Hindlimb muscle (tissue), 1 donor: ENCODE data around the gene PIGU. TPM values are rescaled to one million over a fixed set of nuclear protein-coding genes. Genes with fewer than 3 reads are reported as not detected.
"Not testable (repeated sequence)": the region's sequence is repeated elsewhere in the genome, so short reads cannot be mapped to it uniquely, and the experiment has no call there.

ENCODE experiments used
- DNase-seq: peaks from one replicate; pipeline ENCODE4 v3.0.0-alpha.2; 2013
- polyA plus RNA-seq: library from polyadenylated mRNA; unstranded; fragments of 120-200 nt; gene quantifications from one replicate; pipeline ENCODE4 v1.2.1, GENCODE V29; 2013; ENCODE audit not compliant: insufficient read length

The PIGU gene
- polyA plus RNA-seq, 1 donor, result 21.9 TPM

DNA sequence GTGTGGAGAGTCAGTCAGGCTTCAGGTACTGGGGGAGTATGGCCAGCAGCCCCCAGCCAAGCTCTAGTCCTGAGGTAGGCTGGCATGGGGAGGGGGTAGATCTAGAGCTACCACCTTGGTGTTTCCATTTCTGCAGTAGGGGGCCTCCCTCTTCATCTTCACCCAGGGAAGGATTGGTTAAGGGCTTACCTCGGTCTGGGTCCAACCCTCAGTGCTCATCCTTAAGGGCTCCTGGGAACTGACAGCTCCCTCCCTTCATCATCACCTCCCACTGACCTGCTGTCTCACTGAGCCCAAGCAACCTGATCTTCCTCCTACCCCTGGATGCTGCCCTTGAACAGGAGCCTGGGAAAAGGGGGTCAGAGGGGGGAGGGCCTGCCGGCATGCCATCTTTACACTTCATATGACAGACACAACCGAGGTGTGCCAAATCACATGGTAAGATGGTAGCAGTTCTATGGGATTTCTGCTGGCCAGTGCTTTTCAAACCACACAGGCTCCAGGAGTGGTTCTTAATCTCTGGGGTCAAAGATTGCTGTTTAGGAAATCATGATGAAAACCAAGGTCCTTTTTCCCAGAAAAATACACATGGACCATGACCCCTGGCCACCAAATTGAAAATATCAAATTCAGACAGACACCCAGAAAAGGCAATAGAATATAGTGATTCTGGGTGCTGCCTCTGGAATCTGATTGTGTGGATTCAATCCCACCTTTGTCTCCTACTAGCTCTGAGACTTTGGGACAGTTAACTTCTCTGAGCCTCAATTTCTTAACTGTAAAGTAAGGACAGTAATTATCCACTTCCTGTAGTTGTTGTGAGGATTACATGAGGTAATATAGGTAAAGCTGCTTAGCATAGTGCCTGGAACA lies 30.3 kb upstream of the PIGU start:
- DNase-seq, result no peak

DNA sequence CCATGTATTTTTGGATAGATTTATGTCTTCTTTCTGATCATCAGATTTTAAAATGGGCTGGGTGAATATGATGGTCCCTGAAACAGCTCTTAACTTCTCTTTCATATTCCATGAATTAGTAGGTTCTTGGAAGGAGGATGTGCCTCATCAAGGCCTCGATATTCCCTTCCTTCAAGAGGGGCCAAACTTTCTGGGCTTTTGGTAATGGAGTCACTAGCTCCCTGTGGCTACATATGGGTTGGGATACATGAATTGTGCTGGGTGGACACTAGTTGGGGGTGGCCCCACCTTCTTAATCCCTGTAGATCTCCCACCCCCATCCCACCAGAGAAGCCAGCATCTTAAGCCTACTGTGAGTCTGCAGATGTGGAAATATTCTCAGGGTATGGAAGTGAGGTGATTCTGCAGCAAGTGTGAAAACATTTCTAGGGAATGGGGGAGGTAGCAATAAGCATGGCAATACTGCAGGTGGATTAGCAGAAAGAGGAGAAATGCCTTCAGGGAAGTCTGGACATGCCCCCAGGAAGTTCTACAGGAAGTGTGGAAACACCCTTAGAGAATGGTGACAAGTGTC lies 29.5 kb upstream of the PIGU start:
- no peak for DNase-seq

DNA sequence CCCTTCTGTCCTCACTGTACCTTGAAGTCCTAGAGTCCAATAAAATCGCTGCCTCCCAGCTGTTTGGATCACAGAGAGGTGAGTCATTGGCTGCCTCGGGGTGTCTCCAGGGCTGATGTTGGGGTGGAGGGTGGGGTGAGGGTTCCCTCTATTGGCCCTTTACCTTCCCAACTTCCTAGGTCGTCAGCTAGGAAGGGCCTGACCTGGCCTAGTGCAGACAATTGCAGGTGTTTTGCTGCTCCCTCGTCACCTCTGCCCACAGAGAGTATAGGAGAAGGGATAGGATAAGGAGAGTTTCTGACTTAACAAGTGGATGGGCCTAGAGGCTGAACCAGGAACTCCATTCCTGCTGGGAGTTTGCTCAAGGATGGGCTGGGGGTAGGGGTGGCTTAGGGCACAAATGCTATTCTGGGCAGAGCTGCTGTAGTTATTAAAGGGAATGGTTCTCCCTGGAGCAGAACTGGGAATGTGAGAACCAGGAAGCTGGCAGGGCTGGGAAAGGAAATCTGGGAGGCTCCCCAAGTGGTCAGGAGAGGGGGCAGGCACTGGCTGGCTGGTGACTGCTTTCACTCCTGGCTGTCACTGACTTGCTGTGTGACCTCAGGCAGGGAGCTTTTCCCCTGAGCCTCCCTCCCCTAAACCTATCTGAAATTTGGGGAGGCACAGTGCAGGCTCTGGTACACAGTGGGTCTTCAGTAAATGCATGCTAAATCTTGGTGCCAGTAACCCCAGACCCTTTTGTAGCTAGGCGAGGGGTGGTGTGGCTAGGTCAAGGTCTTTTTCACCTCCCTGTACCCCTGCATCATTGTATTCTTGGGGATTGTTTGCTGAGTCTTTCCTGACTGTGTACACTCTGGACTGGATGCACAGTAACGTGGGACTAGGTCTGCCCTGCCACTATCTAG lies 28.8 kb upstream of the PIGU start:
- no peak for DNase-seq

DNA sequence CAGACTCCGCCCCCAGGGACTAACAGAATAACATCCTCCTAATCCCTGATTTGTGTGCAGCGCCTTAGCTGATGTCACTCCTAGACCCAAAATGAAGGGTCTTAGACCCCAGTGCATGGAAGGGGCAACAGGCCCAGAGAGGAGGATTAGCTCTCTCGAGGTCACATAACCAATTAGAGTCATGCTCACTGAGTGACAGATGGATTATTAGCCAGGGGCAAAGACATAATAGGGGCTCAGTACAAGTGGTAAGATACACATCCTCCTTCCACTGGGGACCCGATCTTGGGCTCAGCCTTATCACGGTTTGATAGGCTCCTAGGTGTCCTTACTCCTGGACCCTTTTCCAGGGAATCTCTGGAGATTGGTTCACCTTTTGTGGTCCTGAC lies 28.1 kb upstream of the PIGU start:
- no peak for DNase-seq

DNA sequence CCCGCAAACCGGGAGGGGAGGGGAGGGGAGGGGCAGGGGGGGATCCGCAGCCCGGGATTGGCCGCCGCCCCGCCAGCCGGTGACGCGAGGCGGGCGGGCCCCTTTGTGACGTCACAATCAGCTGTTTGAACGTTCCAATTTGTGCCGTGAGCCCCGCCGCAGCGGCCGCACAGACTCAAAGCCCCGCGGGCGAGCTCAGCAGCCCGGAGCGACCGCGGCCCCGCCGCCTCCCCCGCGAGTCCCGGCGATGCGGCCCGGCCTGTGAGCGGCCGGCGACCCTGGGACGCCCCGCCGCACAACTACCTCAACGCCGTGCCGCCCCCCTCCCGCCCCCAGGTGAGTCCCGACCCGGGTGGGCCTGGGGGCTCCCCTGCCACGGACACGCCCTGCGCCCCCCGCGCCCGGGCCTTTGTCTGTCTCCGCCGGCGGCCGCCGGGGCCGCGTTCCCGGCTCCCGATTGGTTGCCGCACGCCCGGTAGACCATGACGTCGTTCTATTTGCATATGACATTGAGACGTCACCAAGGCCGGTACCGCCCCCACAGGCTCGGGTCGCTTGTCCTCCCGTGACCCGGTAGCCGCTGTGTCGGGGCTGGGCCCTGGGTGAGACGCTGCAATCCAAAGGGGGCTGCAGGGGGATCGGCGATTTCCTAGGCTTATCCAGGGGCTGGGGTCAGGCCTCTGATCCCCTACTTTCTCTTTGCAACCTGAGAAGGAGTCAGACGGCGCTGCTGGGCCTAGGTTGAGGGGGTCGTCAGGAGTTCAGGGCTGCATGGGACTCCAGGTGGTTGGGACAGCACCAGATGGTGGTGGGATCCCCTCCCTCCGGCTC lies 27.5 kb upstream of the PIGU start, which contains the start of gene TP53INP2:
Gene TP53INP2, plus strand, starts transcription at position 168 of the 831 bp plus-strand sequence. CDS start 4,396 bp downstream, outside the sequence.
- DNase-seq, result peak; percentile 86

DNA sequence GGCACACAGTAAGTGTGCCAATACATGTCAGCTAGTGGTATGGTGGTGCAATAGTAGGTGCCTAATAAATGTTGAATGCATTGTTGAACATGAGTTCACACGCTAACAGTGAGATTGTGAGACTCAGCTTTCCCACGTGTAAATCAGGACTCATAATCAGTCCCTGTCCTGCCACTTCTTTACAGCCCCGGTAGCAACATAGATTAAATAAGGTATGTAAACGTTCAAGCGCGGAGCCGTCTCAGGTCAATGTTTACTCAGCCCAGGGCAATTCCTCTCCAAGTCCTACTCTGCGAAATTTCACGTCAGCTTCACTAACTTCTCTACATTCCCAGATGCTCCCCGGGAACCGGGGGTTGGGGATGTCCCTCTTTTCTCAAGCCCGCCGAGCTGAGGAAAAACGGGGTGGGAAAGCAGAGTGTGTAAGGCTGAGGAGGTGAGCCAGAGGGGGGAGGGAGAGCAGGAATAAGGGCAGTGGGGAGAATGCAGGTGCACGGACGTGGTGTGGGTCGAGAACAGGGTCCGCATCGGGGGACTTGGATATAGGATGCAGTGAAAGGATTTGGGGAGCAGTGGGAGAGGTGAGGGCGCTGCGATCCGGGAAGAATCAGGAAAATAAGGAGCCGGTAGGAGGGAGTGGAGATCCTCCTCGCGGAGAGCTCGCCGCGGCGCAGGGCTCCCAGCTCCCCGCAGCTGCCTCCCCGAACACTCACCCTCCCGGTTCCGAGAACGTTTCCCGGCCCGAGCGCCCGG lies 26.7 kb upstream of the PIGU start:
- DNase-seq, result peak; percentile 36

DNA sequence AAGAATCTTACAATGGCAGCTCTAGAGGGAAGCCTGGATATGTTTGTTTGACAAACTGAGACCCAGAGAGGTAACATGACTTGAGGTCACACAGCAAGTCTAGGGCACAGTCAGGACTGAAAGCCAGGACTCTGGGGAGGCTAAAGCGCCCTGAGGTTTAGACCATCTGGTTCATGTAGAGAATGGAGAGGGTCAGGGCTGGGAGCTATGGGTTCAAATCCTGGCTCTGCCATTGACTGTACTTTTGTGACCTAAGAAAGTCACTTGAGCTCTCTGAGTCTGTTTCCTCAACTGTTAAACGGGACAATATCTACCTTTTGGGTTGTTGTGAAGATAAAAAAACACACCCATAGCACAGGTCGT lies 26.1 kb upstream of the PIGU start:
- DNase-seq, result no peak

DNA sequence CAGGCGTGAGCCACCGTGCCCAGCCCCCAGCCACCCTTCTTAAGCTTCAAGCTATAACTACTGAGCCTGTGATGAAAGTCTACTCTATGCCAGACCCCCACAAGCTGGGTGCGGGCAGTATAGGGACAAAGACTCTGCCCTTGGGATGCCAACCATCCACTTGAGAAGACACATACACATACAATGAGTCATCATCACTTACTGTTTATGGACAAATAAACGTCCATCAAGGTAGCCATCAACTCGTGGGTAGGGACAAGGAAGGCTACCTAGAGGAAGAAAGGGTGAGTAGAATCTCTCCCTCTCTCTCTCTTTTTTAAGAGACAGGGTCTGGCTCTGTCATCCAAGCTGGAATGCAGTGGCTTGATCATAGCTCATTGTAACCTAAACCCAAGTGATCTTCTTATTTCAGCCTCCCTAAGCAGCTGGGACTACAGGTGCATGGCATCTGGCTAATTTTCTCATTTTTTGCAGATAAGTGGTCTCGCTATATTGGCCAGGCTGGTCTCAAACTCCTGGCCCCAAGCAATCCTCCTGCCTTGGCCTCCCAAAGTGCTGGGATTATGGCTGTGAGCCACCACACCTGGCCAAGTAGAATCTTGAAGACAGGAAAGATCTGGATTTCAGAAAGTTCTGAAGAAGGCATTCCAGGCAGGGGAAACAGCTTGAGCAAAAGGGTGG lies 24.7 kb upstream of the PIGU start:
- DNase-seq, result no peak

DNA sequence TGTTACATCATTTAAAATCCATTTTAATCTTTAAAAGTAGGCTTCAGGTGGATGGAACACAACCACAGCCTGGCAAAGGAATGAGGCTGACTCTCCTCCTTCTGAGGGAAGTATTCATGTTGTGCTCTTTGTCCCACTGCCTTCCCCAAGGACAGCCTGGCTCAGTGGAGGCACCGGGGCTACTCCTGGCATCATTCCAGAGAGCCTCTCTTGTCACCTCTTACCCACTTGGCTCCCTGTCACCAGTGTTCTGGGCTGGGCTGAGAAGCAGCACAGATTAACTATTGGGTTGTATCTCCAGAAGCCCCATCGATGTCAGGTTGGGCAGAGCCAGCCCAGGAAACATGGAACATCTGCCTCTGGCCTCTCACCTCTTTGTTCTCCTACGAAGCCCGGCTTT lies 16.5 kb upstream of the PIGU start:
- DNase-seq, result no peak

DNA sequence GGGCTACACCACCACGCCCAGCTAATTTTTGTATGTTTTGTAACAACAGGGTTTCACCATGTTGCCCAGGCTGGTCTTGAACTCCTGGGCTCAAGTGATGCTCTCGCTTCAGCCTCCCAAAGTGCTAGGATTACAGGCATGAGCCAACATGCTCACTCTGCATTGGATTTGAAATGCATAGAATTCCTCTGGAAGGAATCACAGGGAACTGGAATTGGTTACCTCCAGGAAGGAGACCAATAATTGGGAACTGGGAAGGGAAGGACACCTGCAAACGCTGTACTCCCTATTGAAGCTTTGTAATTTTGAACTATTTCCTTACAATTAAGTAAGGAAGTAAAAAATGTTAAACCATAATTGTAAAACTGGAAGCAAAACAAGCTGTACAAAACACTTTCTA lies 14.9 kb upstream of the PIGU start:
- no peak for DNase-seq

DNA sequence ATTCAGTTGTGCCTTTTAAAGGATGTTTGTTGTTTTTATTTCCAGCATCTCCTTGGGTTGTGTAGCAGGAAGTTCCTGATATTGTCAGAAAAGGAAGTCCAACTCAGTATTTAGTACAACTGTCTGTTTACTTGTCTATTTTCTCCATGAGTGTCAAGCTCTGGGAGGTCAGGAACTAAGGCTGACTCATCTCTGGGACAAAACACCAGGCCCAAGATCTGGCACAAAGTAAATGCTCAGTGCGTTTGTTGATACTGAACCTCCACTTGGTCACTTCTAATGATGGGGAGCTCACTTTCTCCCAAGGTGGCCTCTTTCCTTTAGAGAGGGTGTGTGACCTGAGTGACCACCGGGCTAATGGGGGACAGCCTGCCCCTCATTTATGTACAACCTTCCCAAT lies 12.6 kb upstream of the PIGU start:
- DNase-seq, result no peak

DNA sequence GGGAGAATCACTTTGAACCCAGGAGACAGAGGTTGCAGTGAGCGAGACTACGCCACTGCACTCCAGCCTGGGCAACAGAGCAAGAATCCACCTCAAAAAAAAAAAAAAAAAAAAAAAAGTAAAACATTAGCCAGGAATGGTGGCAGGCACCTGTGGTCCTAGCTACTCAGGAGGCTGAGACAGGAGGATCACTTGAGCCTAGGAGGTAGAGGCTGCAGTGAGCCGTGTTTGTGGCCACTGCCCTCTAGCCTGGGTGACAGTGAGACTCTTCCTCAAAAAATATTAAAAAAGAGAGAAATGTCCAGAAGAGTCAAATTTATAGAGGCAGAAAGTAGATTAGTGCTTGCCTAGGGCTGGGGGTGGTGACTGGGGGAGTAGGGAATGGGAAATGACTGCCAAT lies 6.8 kb upstream of the PIGU start:
- DNase-seq, result no peak

DNA sequence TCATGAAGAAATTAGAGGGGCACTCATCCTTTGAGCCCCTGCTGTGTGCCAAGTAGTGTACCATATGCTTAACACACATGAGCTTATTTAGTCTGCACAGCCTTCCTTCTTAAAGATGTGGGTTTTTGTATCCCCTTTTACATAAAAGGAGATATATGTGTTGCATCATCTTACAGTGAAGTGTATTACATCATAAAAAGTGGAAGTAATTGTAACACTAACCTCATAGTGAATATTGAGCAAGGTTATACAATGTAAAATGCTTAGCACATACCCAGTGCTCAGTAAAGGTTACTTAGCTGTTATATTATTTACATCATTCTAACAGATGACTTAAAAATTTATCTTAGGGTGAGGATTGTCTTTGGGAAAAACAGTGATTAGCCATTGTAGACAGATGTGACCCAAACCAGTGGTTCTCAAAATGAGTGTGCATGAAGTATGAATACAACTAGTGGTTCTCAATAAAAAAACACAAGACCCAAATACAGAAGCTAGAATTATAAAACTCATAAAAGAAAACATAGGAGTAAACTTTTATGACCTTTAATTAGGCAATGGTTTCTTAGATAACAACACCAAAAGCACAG lies 3.8 kb upstream of the PIGU start:
- no peak for DNase-seq

DNA sequence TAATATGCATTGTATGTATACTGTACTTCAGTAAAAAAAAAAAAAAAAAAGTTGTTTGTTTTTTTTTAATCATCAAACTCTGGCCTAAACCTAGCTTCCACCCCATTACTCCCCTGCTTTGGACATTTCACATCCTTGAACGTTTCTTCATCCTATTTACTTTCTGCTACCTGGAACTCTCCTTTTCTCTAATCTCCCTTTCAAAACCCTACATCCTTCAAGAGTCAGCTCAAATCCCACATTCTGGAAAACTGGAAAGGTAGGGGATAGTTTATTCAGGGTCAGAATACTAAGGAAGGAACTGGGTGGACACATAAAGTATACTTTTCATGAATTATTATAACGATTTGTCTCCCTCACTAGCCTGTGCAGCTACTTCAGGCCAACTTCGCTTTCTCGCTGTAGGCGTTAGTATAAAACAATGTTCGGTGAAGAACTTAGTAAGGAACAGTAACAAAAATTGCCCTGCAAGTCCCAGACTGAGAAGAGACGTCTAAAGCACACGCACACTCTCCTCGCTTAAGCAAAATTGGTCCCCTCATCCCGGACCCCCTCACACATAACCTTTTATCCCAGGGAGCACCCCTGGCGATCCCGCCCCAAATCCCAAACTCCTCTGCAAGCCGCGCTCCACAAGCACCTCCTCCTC lies 775 bp downstream of the PIGU start:
- peak; percentile 45 for DNase-seq

DNA sequence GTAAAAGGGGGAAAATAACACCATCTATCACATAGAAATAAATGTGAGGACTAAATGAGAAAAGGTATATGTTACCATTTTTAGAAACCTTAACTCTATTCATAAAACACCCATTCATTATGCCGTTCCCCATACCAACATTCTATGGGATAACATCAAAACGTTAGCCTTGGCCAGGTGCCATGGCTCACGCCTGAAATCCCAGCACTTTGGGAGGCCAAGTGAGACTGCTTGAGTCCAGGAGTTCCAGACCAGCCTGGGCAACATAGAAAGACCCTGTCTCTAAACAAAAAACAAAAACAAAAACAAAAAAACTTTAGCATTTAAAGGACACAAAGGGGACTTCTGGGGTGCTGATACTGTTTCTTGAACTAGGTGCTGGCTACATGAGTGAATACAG lies 1.3 kb downstream of the PIGU start:
- no peak for DNase-seq

DNA sequence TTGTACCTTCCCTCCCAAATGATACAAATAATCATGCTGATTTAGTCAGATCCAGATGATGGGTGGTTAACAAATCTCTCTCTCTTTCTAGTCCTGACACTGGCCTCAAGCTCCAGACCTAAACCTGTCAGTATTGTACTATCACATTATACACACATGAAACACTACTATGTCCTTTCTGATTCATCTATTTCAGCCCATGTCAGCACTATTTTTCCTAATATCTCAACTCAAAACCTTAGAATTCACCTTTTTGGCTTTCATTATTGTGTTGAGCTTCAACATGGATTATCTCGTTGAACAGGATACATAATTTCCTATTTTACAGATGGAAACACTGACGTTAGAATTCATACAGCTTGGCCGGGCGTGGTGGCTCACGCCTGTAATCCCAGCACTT lies 3.5 kb downstream of the PIGU start:
- no peak for DNase-seq

DNA sequence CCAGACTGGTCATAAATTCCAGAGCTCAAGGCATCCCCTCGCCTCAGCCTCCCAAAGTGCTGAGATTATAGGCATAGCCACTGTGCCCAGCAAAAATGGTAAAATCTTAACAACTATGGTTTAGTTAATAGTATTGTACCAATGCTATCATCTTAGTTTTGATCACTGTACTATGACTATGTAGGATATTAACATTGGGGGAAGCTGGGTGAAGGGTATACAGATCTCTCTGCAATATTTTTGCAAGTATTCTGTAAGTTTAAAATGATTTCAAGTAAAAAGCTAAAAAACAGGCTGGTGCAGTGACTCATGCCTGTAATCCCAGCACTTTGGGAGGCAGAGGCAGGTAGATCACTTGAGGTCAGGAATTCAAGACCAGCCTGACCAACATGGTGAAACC lies 7.8 kb downstream of the PIGU start:
- no peak for DNase-seq

DNA sequence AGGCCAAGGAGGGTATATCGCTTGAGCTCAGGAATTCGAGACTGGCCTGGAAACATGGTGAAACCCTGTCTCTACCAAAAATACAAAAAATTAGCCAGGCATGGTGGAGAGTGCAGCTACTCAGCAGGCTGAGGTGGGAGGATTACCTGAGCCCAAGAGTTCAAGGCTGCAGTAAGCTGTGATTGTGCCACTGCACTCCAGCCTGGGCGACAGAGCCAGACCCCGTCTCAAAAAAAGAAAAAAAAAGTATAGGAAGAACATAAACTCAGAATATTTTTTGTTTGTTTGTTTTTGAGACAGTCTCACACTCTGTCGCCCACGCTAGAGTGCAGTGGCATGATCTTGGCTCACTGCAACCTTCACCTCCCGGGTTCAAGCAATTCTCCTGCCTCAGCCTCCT lies 12.1 kb downstream of the PIGU start:
- not testable (repeated sequence) for DNase-seq

DNA sequence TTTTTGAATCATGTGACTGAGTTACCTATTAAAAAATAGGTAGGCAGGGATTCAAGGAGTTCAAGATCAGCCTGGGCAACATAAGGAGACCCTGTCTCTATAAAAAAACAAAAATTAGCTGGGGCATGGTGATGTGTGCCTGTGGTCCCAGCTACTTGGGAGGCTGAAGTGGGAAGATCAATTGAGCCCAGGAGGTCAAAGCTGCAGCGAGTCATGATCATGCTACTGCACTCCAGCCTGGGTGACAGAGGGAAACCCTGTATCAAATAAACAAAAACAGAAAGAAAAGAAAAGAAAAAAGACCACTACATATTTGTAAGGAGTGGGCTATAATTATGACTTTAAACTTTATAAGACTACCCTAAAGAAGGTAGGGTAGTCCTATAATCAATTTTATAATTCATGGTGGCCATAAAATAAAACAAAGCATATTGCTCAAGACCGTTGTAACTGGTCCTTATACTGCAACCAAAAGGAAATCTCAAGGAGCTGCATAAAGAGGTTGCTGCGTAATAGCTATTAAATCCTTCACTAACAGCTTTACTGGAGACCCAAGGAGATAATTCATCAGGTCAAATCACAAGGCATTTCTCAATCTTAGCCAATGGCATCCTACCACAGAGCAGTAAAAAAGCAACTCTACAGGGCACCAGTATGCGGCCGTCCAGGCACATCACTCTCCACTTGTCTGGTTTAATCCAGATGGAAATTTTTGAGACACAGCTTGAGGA lies 13.5 kb downstream of the PIGU start:
- no peak for DNase-seq
